H1 (cell line): ENCODE results near the gene MACROH2A1. TPM values are rescaled to one million over a fixed set of nuclear protein-coding genes. Genes with fewer than 3 reads are reported as not detected.

ENCODE experiments used
- CTCF ChIA-PET: fragments of 300-600 bp; sonication (Branson Sonifier 250); formaldehyde crosslinking; loops from one replicate; lab custom pipeline; 2021; ENCODE audit not compliant: partially characterized antibody; lab: Charles Lee
- POLR2A ChIA-PET: fragments of 300-600 bp; sonication (Branson Sonifier 250); formaldehyde crosslinking; loops from one replicate; lab custom pipeline; 2021; ENCODE audit warnings: inconsistent platforms; ENCODE audit not compliant: partially characterized antibody; lab: Charles Lee
- DNase-seq, 2 experiments: peaks; one replicate each; pipeline versions ENCODE4 v3.0.0 to v3.0.0-alpha.2; 2010 to 2022; ENCODE audit warnings: low spot score in 2 of 2, low read depth in 1 of 2, mixed read lengths in 1 of 2
- FAIRE-seq: peaks from 2 replicates; lab custom pipeline; 2011; peaks lifted over from hg19 to GRCh38; lab: Jason Lieb, UNC
- H2AFZ ChIP-seq: 2 replicates; pipeline ENCODE4 v1.8.1; 2012; ENCODE audit warnings: low read length, inconsistent platforms
- H2AK5ac ChIP-seq: 2 replicates; pipeline ENCODE4 v1.6.1; 2013; ENCODE audit warnings: low read depth, low read length
- H2BK120ac ChIP-seq: replicated peaks from 2 replicates; pipeline ENCODE3; 2013; ENCODE audit warnings: low read depth, low read length, inconsistent platforms
- H2BK12ac ChIP-seq: 2 replicates; pipeline ENCODE4 v1.6.1; 2013; ENCODE audit warnings: low read depth, low read length
- H2BK15ac ChIP-seq: 2 replicates; pipeline ENCODE4 v1.6.1; 2013; ENCODE audit warnings: low read length
- H2BK20ac ChIP-seq: 2 replicates; pipeline ENCODE4 v1.6.1; 2013; ENCODE audit warnings: low read length
- H2BK5ac ChIP-seq: 2 replicates; pipeline ENCODE4 v1.6.1; 2013; ENCODE audit warnings: low read depth, low read length
- H3K14ac ChIP-seq: 2 replicates; pipeline ENCODE4 v1.6.1; 2013; ENCODE audit warnings: inconsistent platforms; ENCODE audit not compliant: insufficient read length
- H3K18ac ChIP-seq: 2 replicates; pipeline ENCODE4 v1.6.1; 2013; ENCODE audit warnings: low read length; ENCODE audit errors: extremely low read depth
- H3K23ac ChIP-seq: 2 replicates; pipeline ENCODE4 v1.6.1; 2013; ENCODE audit warnings: inconsistent platforms; ENCODE audit not compliant: insufficient read length
- H3K23me2 ChIP-seq: 2 replicates; pipeline ENCODE4 v1.6.1; 2013; ENCODE audit warnings: low read depth, low read length
- H3K27ac ChIP-seq: 2 replicates; pipeline ENCODE4 v1.6.1; 2011; ENCODE audit warnings: low read depth, low read length, inconsistent platforms
- H3K27me3 ChIP-seq, 4 experiments: replicated peaks in 1 of 4; 1 replicate in 1 of 4; 2 replicates in 3 of 4; pipeline versions ENCODE4 v1.6.1 to v1.8.1; 2011 to 2013; ENCODE audit warnings: low read length in 3 of 4, mild to moderate bottlenecking in 3 of 4, inconsistent platforms in 2 of 4, mixed read lengths in 2 of 4, moderate library complexity in 1 of 4; ENCODE audit not compliant: control insufficient read depth in 3 of 4, insufficient read depth in 3 of 4; ENCODE audit errors: extremely low read depth in 1 of 4
- H3K36me3 ChIP-seq, 4 experiments: 2 replicates each; pipeline versions ENCODE4 v1.6.1 to v1.8.1; 2011 to 2013; ENCODE audit warnings: mild to moderate bottlenecking in 4 of 4, low read length in 3 of 4, moderate library complexity in 2 of 4, control low read depth in 1 of 4, inconsistent platforms in 1 of 4; ENCODE audit not compliant: insufficient read depth in 4 of 4, control insufficient read depth in 2 of 4
- H3K4ac ChIP-seq: replicated peaks from 2 replicates; pipeline ENCODE3; 2013; ENCODE audit warnings: low read length, low read depth, mixed read lengths, inconsistent platforms; ENCODE audit not compliant: insufficient read length
- H3K4me1 ChIP-seq, 4 experiments: replicated peaks in 1 of 4; 1 replicate in 1 of 4; 2 replicates in 3 of 4; pipeline versions ENCODE4 v1.6.1 to v1.8.1; 2011 to 2013; ENCODE audit warnings: low read length in 3 of 4, inconsistent platforms in 2 of 4, mixed read lengths in 1 of 4; ENCODE audit not compliant: insufficient read depth in 4 of 4, control insufficient read depth in 3 of 4
- H3K4me2 ChIP-seq, 2 experiments: 2 replicates each; pipeline versions ENCODE4 v1.6.1 to v1.8.1; 2011 to 2013; ENCODE audit warnings: low read depth in 2 of 2, low read length in 2 of 2, control low read depth in 1 of 2, inconsistent platforms in 1 of 2, mild to moderate bottlenecking in 1 of 2; ENCODE audit not compliant: insufficient read depth in 1 of 2
- H3K4me3 ChIP-seq, 4 experiments: fragments of 200-600, 300-600 bp in 1 of 4; sonication (generic), shearing (Covaris generic), sonication (Bioruptor Twin) in 1 of 4; 2 replicates each; pipeline versions ENCODE4 v1.5.1 to v1.8.1; 2011 to 2016; ENCODE audit warnings: low read length in 4 of 4, low read depth in 3 of 4, control low read depth in 2 of 4, inconsistent platforms in 2 of 4, mild to moderate bottlenecking in 2 of 4, mixed read lengths in 1 of 4, moderate library complexity in 1 of 4; ENCODE audit not compliant: insufficient read depth in 2 of 4; ENCODE audit errors: extremely low read depth in 1 of 4
- H3K56ac ChIP-seq: replicated peaks from 2 replicates; pipeline ENCODE3; 2013; ENCODE audit warnings: low read depth, mild to moderate bottlenecking, mixed read lengths, low read length, inconsistent platforms; ENCODE audit not compliant: insufficient read length
- H3K79me1 ChIP-seq: 2 replicates; pipeline ENCODE4 v1.6.1; 2013; ENCODE audit warnings: low read depth, low read length, control low read depth
- H3K79me2 ChIP-seq, 2 experiments: 2 replicates each; pipeline versions ENCODE4 v1.6.1 to v1.8.1; 2012 to 2013; ENCODE audit warnings: low read length in 2 of 2, mild to moderate bottlenecking in 2 of 2, inconsistent platforms in 1 of 2; ENCODE audit not compliant: insufficient read depth in 2 of 2, control insufficient read depth in 1 of 2
- H3K9ac ChIP-seq, 4 experiments: replicated peaks in 1 of 4; 1 replicate in 1 of 4; 2 replicates in 3 of 4; pipeline versions ENCODE4 v1.6.1 to v1.8.1; 2011 to 2013; ENCODE audit warnings: low read depth in 3 of 4, low read length in 3 of 4, control low read depth in 2 of 4, mild to moderate bottlenecking in 2 of 4, moderate library complexity in 2 of 4, inconsistent platforms in 1 of 4; ENCODE audit errors: extremely low read depth in 1 of 4
- H3K9me3 ChIP-seq, 2 experiments: 2 replicates each; pipeline versions ENCODE4 v1.6.1 to v1.8.1; 2012 to 2013; ENCODE audit warnings: mild to moderate bottlenecking in 2 of 2, moderate library complexity in 2 of 2, control low read depth in 1 of 2, inconsistent platforms in 1 of 2, low read depth in 1 of 2, low read length in 1 of 2, mixed read lengths in 1 of 2; ENCODE audit not compliant: insufficient read depth in 2 of 2
- H4K20me1 ChIP-seq, 2 experiments: replicated peaks in 1 of 2; 2 replicates each; pipeline versions ENCODE3 to v1.8.1; 2011 to 2013; ENCODE audit warnings: inconsistent platforms in 2 of 2, low read length in 2 of 2, mild to moderate bottlenecking in 1 of 2; ENCODE audit not compliant: insufficient read depth in 2 of 2, control insufficient read depth in 1 of 2
- H4K5ac ChIP-seq: 2 replicates; pipeline ENCODE4 v1.6.1; 2013; ENCODE audit warnings: low read length, low read depth, mixed read lengths, inconsistent platforms; ENCODE audit not compliant: insufficient read length
- H4K8ac ChIP-seq: 2 replicates; pipeline ENCODE4 v1.8.0; 2013; ENCODE audit warnings: mild to moderate bottlenecking, moderate library complexity, low read length, inconsistent platforms; ENCODE audit not compliant: insufficient read depth; ENCODE audit errors: extremely low read depth
- H4K91ac ChIP-seq: replicated peaks from 2 replicates; pipeline ENCODE3; 2013; ENCODE audit warnings: low read length, mixed read lengths, inconsistent platforms; ENCODE audit not compliant: insufficient read length
- CBX8 ChIP-seq: fragments of 300-800, 300-1000 bp; sonication (generic); IDR thresholded peaks from 2 replicates; pipeline ENCODE4 v1.7.1; 2016; ENCODE audit warnings: low read depth, low read length, borderline replicate concordance
- CEBPB ChIP-seq: IDR thresholded peaks from 2 replicates; pipeline ENCODE4 v1.6.1; 2012; ENCODE audit warnings: low read depth, low read length
- HDAC6 ChIP-seq: IDR thresholded peaks from one replicate; pipeline ENCODE4 v1.7.1; 2012; ENCODE audit warnings: low read depth, mild to moderate bottlenecking, inconsistent platforms, low read length, moderate library complexity
- NRF1 ChIP-seq: IDR thresholded peaks from 2 replicates; pipeline ENCODE4 v1.6.1; 2011; ENCODE audit warnings: mild to moderate bottlenecking, low read depth, low read length, improper control_type of control experiment
- POLR2AphosphoS5 ChIP-seq: IDR thresholded peaks from 2 replicates; pipeline ENCODE4 v1.6.1; 2011; ENCODE audit warnings: low read depth, low read length
- RBBP5 ChIP-seq: IDR thresholded peaks from 2 replicates; pipeline ENCODE4 v1.7.1; 2012; ENCODE audit warnings: low read depth, mild to moderate bottlenecking, inconsistent platforms, low read length, moderate library complexity, borderline replicate concordance
- SAP30 ChIP-seq: fragments of 300-600 bp; sonication (generic); IDR thresholded peaks from 2 replicates; pipeline ENCODE4 v1.7.1; 2012; ENCODE audit warnings: low read length, moderate library complexity, mild to moderate bottlenecking, inconsistent platforms; ENCODE audit not compliant: insufficient read depth, insufficient replicate concordance
- SP1 ChIP-seq: IDR thresholded peaks from 2 replicates; pipeline ENCODE4 v1.6.1; 2011; ENCODE audit warnings: low read depth, low read length
- SP4 ChIP-seq: IDR thresholded peaks from 2 replicates; pipeline ENCODE4 v1.6.1; 2012; ENCODE audit warnings: low read length, inconsistent platforms
- SRF ChIP-seq: IDR thresholded peaks from 2 replicates; pipeline ENCODE4 v1.6.1; 2011; ENCODE audit warnings: mild to moderate bottlenecking, low read depth, low read length, moderate library complexity
- WGBS, 2 experiments: shearing (Covaris generic) in 1 of 2; methylation state at CpG; one replicate each; pipeline versions ENCODE4 v1.1.6 to v1.1.7; 2013 to 2015; ENCODE audit warnings: low lambda C conversion rate in 2 of 2, mixed read lengths in 2 of 2, inconsistent platforms in 1 of 2, low coverage in 1 of 2, missing lambda C conversion rate in 1 of 2; ENCODE audit not compliant: insufficient replicate concordance in 2 of 2, insufficient coverage in 1 of 2, insufficient read length in 1 of 2; ENCODE audit errors: extremely low coverage in 1 of 2, missing lambda C conversion rate in 1 of 2; 5-methylcytosine and 5-hydroxymethylcytosine counted together
- polyA plus RNA-seq, 7 experiments: library from polyadenylated mRNA; depleted of rRNA in 3 of 7; stranded (reverse) in 5 of 7; unstranded in 2 of 7; fragments of >200 nt in 5 of 7; fragments of 200-250 nt in 2 of 7; gene quantifications; 1 replicate in 5 of 7; 2 replicates in 1 of 7; 4 replicates in 1 of 7; pipeline versions ENCODE4 v1.2.1 to v1.2.3, GENCODE V29; 2011 to 2013; ENCODE audit warnings: missing spikeins in 2 of 7, mixed read lengths in 2 of 7
- total RNA-seq: library from RNA; stranded (reverse); fragmentation: NEBNext Ultra II Directional; extraction: Animal tissue kit (Norgen Biotek cat#: 25700); gene quantifications from 2 replicates; pipeline ENCODE4 v1.2.1, GENCODE V29; 2021

The MACROH2A1 gene
- total and polyA plus RNA-seq, 2 of the 8 experiments (the other 6 are each of a cell fraction or from before 2014, with no cell fraction given): 60.0 to 92.3 TPM

GRCh38 chr5:135393691-135394090 lies 5.3 kb downstream of the MACROH2A1 start:
- Histone ChIP-seq H3K9ac (no peak overlapping the region), H2BK5ac (no peak overlapping the region), H2BK20ac (no peak overlapping the region), H3K23ac (no peak overlapping the region), H4K91ac (no peak overlapping the region), H2AK5ac (no peak overlapping the region), H3K36me3 (peaks cover 0 to 3% (median 0%) of the 10 kb centered on the region in 4 experiments; a peak in 1 of 8 replicates), H3K4me2 (no peak overlapping the region), H3K14ac (no peak overlapping the region), H3K9me3 (no peaks in the 10 kb centered on the region), H4K8ac (no peak overlapping the region), H3K4me3 (no peak overlapping the region), H3K27ac (no peak overlapping the region), H3K4ac (no peak overlapping the region), H2BK12ac (no peak overlapping the region), H3K27me3 (peaks cover 0 to 9% (median 3%) of the 10 kb centered on the region in 4 experiments; a peak in 4 of 7 replicates), H2BK15ac (no peak overlapping the region), H3K79me2 (peaks cover 0 to 81% of the 10 kb centered on the region in 2 experiments; a peak in 2 of 4 replicates), H4K20me1 (peaks cover 24 to 61% of the 10 kb centered on the region in 2 experiments), H3K18ac (no peak overlapping the region), H3K23me2 (peaks cover 3% of the 10 kb centered on the region; the same call in 1 of the 2 replicates), H3K4me1 (peaks cover 0 to 12% (median 8%) of the 10 kb centered on the region in 4 experiments; a peak in 4 of 7 replicates), H2BK120ac (no peak overlapping the region), H3K79me1 (peaks cover 19% of the 10 kb centered on the region), H4K5ac (no peak overlapping the region), H3K56ac (no peak overlapping the region), H2AFZ (no peak overlapping the region)
- DNase-seq (no peak), FAIRE-seq (no peak)
- ChIA-PET CTCF (interaction anchor here (2.2 kb wide), 1 partner anchor 33 kb away, joined by 5 read pairs; no protein-coding TSS in a partner anchor), POLR2A (no interaction called here)
- TF ChIP-seq HDAC6: no peak
- TF ChIP-seq SRF: no peak
- TF ChIP-seq POLR2AphosphoS5: no peak
- no peak for TF ChIP-seq NRF1
- TF ChIP-seq CBX8: no peak
- TF ChIP-seq CEBPB: no peak
- no peak for TF ChIP-seq RBBP5
- no peak for TF ChIP-seq SP1
- TF ChIP-seq SAP30: no peak
- no peak for TF ChIP-seq SP4
- 94% methylated on average over 3 of the region's 3 CpGs; no CpG with 5 or more reads in 1 of the 2 experiments for WGBS, 2 experiments
